Fibroblast of upper back skin (primary cell): ENCODE measurements around the gene BCL10.

Source experiments
- DNase-seq: peaks from one replicate; pipeline ENCODE4 v3.0.0-alpha.2; 2013

Gene BCL10

DNA sequence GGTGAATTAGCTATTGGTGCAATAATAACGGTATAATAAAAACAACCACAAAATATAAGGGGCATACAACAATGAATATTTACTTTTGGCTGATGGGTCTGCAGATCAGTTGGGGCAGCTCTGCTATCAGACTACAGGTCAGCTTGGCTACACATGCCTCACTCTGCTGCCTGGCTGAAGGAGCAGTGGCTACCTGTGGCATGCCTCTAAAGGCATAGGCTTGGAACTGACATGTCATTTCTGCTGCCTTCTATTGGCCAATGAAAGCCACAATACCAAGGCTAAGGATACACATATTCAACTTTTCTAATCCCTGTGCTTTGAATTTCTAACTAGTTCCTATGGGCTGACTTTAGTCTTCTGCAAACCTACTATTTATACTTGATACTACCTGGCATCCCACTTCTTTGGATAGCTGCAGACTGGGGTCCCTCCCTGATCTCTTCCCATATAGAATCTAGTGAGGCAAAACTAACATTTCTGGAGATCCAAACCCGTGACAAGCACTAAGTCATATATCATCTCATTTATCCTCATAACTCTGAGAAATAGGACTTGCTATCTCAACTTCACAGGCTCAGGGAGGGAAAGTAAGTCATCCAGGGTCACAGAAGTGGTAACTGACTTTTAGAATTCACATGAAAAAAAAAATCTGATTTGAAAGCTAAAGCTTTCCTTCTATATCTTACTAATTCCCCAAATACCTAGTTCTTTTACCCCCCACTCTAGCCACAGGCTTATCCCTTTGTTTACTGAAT lies 56.4 kb downstream of the BCL10 start:
- no peak for DNase-seq

DNA sequence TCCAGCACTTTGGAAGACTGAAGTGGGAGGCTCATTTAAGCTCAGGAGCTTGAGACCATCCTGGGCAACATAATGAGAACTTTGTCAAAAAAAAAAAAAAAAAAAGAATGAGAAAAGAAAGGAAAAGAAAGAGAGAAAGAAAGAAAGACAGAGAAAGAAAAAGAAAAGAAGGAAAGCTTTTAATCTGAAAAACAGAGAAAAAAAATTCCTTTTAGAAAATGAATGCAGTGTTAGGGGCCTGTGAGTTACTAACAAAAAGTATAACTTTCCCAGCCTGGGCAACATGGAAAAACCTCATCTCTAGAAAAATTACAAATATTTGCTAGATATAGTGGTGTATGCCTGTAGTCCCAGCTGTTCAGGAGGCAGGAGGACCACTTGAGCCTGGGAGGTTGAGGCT lies 59.7 kb downstream of the BCL10 start:
- DNase-seq = no peak
